HEK293 (cell line): ENCODE measurements around the gene GALNT13.

Experiments
- CTCF ChIA-PET: fragments of 350-600 bp; formaldehyde crosslinking; extraction: SDS; loops from one replicate; lab custom pipeline; 2021; ENCODE audit warnings: antibody characterized with exemption; lab: Yijun Ruan, JAX
- POLR2A ChIA-PET: fragments of 300-600 bp; formaldehyde crosslinking; extraction: SDS; loops from one replicate; lab custom pipeline; 2020; ENCODE audit warnings: antibody characterized with exemption, inconsistent platforms; lab: Yijun Ruan, JAX
- H3K27ac ChIP-seq: fragments of 200-500 bp; sonication (Bioruptor generic); 2 replicates; pipeline ENCODE4 v1.5.1; 2014; ENCODE audit warnings: low read depth, low read length, control low read depth, inconsistent platforms; ENCODE audit errors: extremely low read depth
- H3K36me3 ChIP-seq, 2 experiments: fragments of 200-500 bp in 1 of 2; sonication (Bioruptor generic) in 1 of 2; 1 replicate in 1 of 2; 2 replicates in 1 of 2; pipeline ENCODE4 v1.5.1; 2014 to 2017; ENCODE audit warnings: inconsistent platforms in 2 of 2, low read length in 2 of 2; ENCODE audit not compliant: control insufficient read depth in 2 of 2, insufficient read depth in 1 of 2
- H3K4me1 ChIP-seq: fragments of 200-500 bp; sonication (Bioruptor generic); 2 replicates; pipeline ENCODE4 v1.5.1; 2014; ENCODE audit warnings: mild to moderate bottlenecking, low read length, inconsistent platforms; ENCODE audit not compliant: control insufficient read depth, insufficient read depth
- H3K4me3 ChIP-seq: 2 replicates; pipeline ENCODE4 v1.5.1; 2011; ENCODE audit warnings: low read depth, mild to moderate bottlenecking, control low read depth, low read length, moderate library complexity
- H3K9me3 ChIP-seq: fragments of 200-500 bp; sonication (Bioruptor generic); 2 replicates; pipeline ENCODE4 v1.5.1; 2014; ENCODE audit warnings: low read depth, low read length, inconsistent platforms; ENCODE audit not compliant: control insufficient read depth, insufficient read depth
- PRDM2 ChIP-seq: fragments of 450-650 bp; formaldehyde crosslinking; IDR thresholded peaks from 2 replicates; pipeline ENCODE4 v1.5.1; 2016; ENCODE audit warnings: missing biosample characterization, missing genetic modification characterization, borderline replicate concordance
- SALL2 ChIP-seq: fragments of 450-650 bp; formaldehyde crosslinking; IDR thresholded peaks from 2 replicates; pipeline ENCODE4 v1.5.0; 2017; ENCODE audit warnings: missing biosample characterization, mild to moderate bottlenecking, missing genetic modification characterization, borderline replicate concordance
- ZBTB10 ChIP-seq: fragments of 450-650 bp; formaldehyde crosslinking; IDR thresholded peaks from 2 replicates; pipeline ENCODE4 v1.5.1; 2016; ENCODE audit warnings: missing biosample characterization, missing genetic modification characterization
- ZNF112 ChIP-seq: fragments of 450-650 bp; formaldehyde crosslinking; IDR thresholded peaks from 2 replicates; pipeline ENCODE4 v1.5.0; 2017; ENCODE audit warnings: missing biosample characterization, missing genetic modification characterization
- ZNF184 ChIP-seq: fragments of 450-650 bp; IDR thresholded peaks from 2 replicates; pipeline ENCODE4 v1.5.1; 2018; ENCODE audit warnings: missing biosample characterization, mild to moderate bottlenecking, missing genetic modification characterization
- ZNF211 ChIP-seq: fragments of 450-650 bp; formaldehyde crosslinking; IDR thresholded peaks from 2 replicates; pipeline ENCODE4 v1.5.1; 2016; ENCODE audit warnings: low read depth, missing biosample characterization, missing genetic modification characterization
- ZNF221 ChIP-seq: fragments of 450-650 bp; formaldehyde crosslinking; IDR thresholded peaks from 2 replicates; pipeline ENCODE4 v1.5.1; 2017; ENCODE audit warnings: missing biosample characterization, missing genetic modification characterization, borderline replicate concordance
- ZNF48 ChIP-seq: fragments of 450-650 bp; formaldehyde crosslinking; IDR thresholded peaks from 2 replicates; pipeline ENCODE4 v1.5.1; 2016; ENCODE audit warnings: missing biosample characterization, missing genetic modification characterization
- ZNF513 ChIP-seq: fragments of 450-650 bp; IDR thresholded peaks from 2 replicates; pipeline ENCODE4 v1.5.1; 2018; ENCODE audit warnings: missing biosample characterization, missing genetic modification characterization
- ZNF639 ChIP-seq: fragments of 450-650 bp; formaldehyde crosslinking; IDR thresholded peaks from 2 replicates; pipeline ENCODE4 v1.5.1; 2016; ENCODE audit warnings: missing biosample characterization, missing genetic modification characterization
- ZNF747 ChIP-seq: fragments of 450-650 bp; formaldehyde crosslinking; IDR thresholded peaks from 2 replicates; pipeline ENCODE4 v1.5.1; 2016; ENCODE audit warnings: missing biosample characterization, missing genetic modification characterization
- ZNF785 ChIP-seq: fragments of 450-650 bp; formaldehyde crosslinking; IDR thresholded peaks from 2 replicates; pipeline ENCODE4 v1.5.1; 2016; ENCODE audit warnings: missing biosample characterization, missing genetic modification characterization
- ZNF843 ChIP-seq: fragments of 450-650 bp; formaldehyde crosslinking; IDR thresholded peaks from 2 replicates; pipeline ENCODE4 v1.5.1; 2016; ENCODE audit warnings: missing biosample characterization, missing genetic modification characterization
- ZSCAN23 ChIP-seq: fragments of 450-650 bp; formaldehyde crosslinking; IDR thresholded peaks from 2 replicates; pipeline ENCODE4 v1.5.1; 2016; ENCODE audit warnings: missing biosample characterization, missing genetic modification characterization

The GALNT13 gene

GRCh38 chr2:154495455-154495868 is 623.7 kb downstream of the GALNT13 start:
- no peaks in the 10 kb centered on the region for H3K9me3 ChIP-seq
- CTCF ChIA-PET: no interaction called here
- no peak overlapping the region for H3K4me3 ChIP-seq
- no peaks in the 10 kb centered on the region for H3K4me1 ChIP-seq
- H3K27ac ChIP-seq: no peak overlapping the region
- TF ChIP-seq ZSCAN23: no peak
- TF ChIP-seq ZNF513 (tag by site-specific recombination): no peak
- TF ChIP-seq ZNF48 (tag by site-specific recombination): no peak
- TF ChIP-seq ZNF112 (tag by site-specific recombination): no peak
- TF ChIP-seq ZNF843 (tag by site-specific recombination): no peak
- TF ChIP-seq ZNF184 (tag by site-specific recombination): no peak
- no peak for TF ChIP-seq SALL2 (tag by site-specific recombination)
- POLR2A ChIA-PET: no interaction called here
- H3K36me3 ChIP-seq: no peaks in the 10 kb centered on the region

GRCh38 chr2:154497019-154497418 is 625.3 kb downstream of the GALNT13 start:
- Histone ChIP-seq H3K27ac (no peak overlapping the region), H3K4me3 (no peak overlapping the region), H3K4me1 (no peaks in the 10 kb centered on the region), H3K9me3 (no peaks in the 10 kb centered on the region)
- ChIA-PET POLR2A (no interaction called here), CTCF (interaction anchor here (0.6 kb wide), 2 partner anchors 15 to 555 kb away, joined by 3 read pairs; no protein-coding TSS in a partner anchor)
- TF ChIP-seq ZBTB10 (tag by site-specific recombination) (no peak), ZNF221 (no peak), ZNF747 (tag by site-specific recombination) (no peak), ZNF639 (tag by site-specific recombination) (no peak), ZNF211 (tag by site-specific recombination) (no peak), ZNF785 (tag by site-specific recombination) (no peak), PRDM2 (tag by site-specific recombination) (no peak)
- TF ChIP-seq, all 188 proteins: peak for 0
- H3K36me3 ChIP-seq: no peaks in the 10 kb centered on the region
